Smooth muscle cell (in vitro differentiated cells): ENCODE results near the gene RARRES2. TPM values are rescaled to one million over a fixed set of nuclear protein-coding genes. Genes with fewer than 3 reads are reported as not detected.
"Not testable (repeated sequence)": the region's sequence is repeated elsewhere in the genome, so short reads cannot be mapped to it uniquely, and the experiment has no call there.

Experiments used
- DNase-seq: peaks from one replicate; lab custom pipeline; 2025; ENCODE audit not compliant: unreplicated experiment; lab: John Stamatoyannopoulos, UW
- H2AFZ ChIP-seq: fragments of 200-600 bp; sonication (generic); 2 replicates; pipeline ENCODE4 v1.6.0; 2016; ENCODE audit warnings: antibody characterized with exemption, low read depth, mild to moderate bottlenecking
- H3F3A ChIP-seq: fragments of 200-600 bp; sonication (generic); 2 replicates; pipeline ENCODE4 v1.6.0; 2017; ENCODE audit warnings: antibody characterized with exemption, low read depth
- H3K27ac ChIP-seq: fragments of 200-600 bp; sonication (generic); 2 replicates; pipeline ENCODE4 v1.5.1; 2016; ENCODE audit warnings: low read depth, mild to moderate bottlenecking
- H3K27me3 ChIP-seq: fragments of 200-600 bp; sonication (generic); 2 replicates; pipeline ENCODE4 v1.6.1; 2016; ENCODE audit warnings: low read depth, mild to moderate bottlenecking
- H3K36me3 ChIP-seq: fragments of 200-600 bp; sonication (generic); 2 replicates; pipeline ENCODE4 v1.5.1; 2016; ENCODE audit warnings: low read depth
- H3K4me1 ChIP-seq: fragments of 200-600 bp; sonication (generic); 2 replicates; pipeline ENCODE4 v1.5.1; 2016; ENCODE audit warnings: low read depth
- H3K4me2 ChIP-seq: fragments of 200-600 bp; sonication (generic); 2 replicates; pipeline ENCODE4 v1.6.0; 2016; ENCODE audit warnings: mild to moderate bottlenecking
- H3K4me3 ChIP-seq: fragments of 200-600 bp; sonication (generic); 2 replicates; pipeline ENCODE4 v1.5.1; 2016; ENCODE audit warnings: mild to moderate bottlenecking
- H3K79me2 ChIP-seq: fragments of 200-600 bp; sonication (generic); 2 replicates; pipeline ENCODE4 v1.6.0; 2016; ENCODE audit warnings: low read depth, mild to moderate bottlenecking
- H3K9ac ChIP-seq: fragments of 200-600 bp; sonication (generic); 2 replicates; pipeline ENCODE4 v1.6.0; 2016; ENCODE audit warnings: low read depth
- H3K9me3 ChIP-seq: fragments of 200-600 bp; sonication (generic); replicated peaks from 2 replicates; pipeline ENCODE4 v1.5.1; 2016; ENCODE audit warnings: low read depth
- H4K20me1 ChIP-seq: fragments of 200-600 bp; sonication (generic); 2 replicates; pipeline ENCODE4 v1.6.0; 2016; ENCODE audit warnings: low read depth
- WGBS: methylation state at CpG from one replicate; pipeline ENCODE4 v1.1.7; 2016; ENCODE audit warnings: low lambda C conversion rate; 5-methylcytosine and 5-hydroxymethylcytosine counted together
- polyA plus RNA-seq: library from polyadenylated mRNA; unstranded; fragments of >200 nt; fragmentation: Nextera tagmentation; extraction: Ambion mirVana; gene quantifications from 2 replicates; pipeline ENCODE4 v1.2.1, GENCODE V29; 2016
- total RNA-seq: library from RNA; depleted of rRNA; stranded (reverse); fragments of >200 nt; gene quantifications from 2 replicates; pipeline ENCODE4 v1.2.3, GENCODE V29; 2014

Gene RARRES2
- total and polyA plus RNA-seq, 2 experiments from 2014 or later = 23.6 to 31.8 TPM

GRCh38 chr7:150295614-150296013 lies 45.8 kb downstream of the RARRES2 start:
- H3K4me1 ChIP-seq, H3K4me2 ChIP-seq, H3K27ac ChIP-seq, H3K36me3 ChIP-seq, H4K20me1 ChIP-seq, H3K9me3 ChIP-seq, H3K4me3 ChIP-seq, H3F3A ChIP-seq, H3K27me3 ChIP-seq, H3K79me2 ChIP-seq, DNase-seq, H3K9ac ChIP-seq, H2AFZ ChIP-seq: not testable (repeated sequence)
- WGBS = 63% methylated on average over 3 of the region's 8 CpGs

- not testable (repeated sequence) for H3K4me1 ChIP-seq, H3K9ac ChIP-seq, H2AFZ ChIP-seq, H3K4me3 ChIP-seq, H3K9me3 ChIP-seq, H3K27me3 ChIP-seq, H3K4me2 ChIP-seq, H3K36me3 ChIP-seq, H3K79me2 ChIP-seq, DNase-seq, H4K20me1 ChIP-seq, H3K27ac ChIP-seq, H3F3A ChIP-seq
- 82% methylated on average over 8 of the region's 8 CpGs for WGBS
These were observed 46.4 kb downstream of the RARRES2 start for GRCh38 chr7:150295027-150295426.

DNA sequence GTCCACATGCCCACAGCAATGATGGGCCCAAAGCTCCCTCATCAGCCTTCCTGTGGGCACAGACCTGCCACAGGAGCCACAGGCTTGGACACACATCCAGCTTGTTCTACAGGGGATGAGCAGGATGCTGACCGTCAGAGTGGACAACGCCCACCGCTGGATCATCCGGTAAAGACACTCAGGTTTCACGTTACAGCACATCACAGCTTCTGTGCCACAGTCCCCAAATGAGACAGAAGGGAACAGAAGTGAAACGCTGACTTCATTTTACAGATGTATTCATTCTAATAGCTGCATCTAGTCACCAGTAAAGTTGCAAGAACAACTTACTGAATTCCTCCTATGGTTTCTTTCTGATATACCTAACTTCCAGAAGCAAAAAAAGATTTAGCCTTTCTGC lies 51.1 kb downstream of the RARRES2 start:
- H4K20me1 ChIP-seq, H3K4me2 ChIP-seq, H3K9ac ChIP-seq, H3K79me2 ChIP-seq, H3K4me1 ChIP-seq, H3K9me3 ChIP-seq, H3K27ac ChIP-seq, DNase-seq, H3F3A ChIP-seq, H3K4me3 ChIP-seq, H3K36me3 ChIP-seq, H2AFZ ChIP-seq, H3K27me3 ChIP-seq: not testable (repeated sequence)
- 60% methylated on average over 6 of the region's 6 CpGs for WGBS

- not testable (repeated sequence) for H3K27me3 ChIP-seq, H3K4me2 ChIP-seq, H2AFZ ChIP-seq, H3K36me3 ChIP-seq, H3K4me3 ChIP-seq, H3K9me3 ChIP-seq, H4K20me1 ChIP-seq, H3F3A ChIP-seq, H3K79me2 ChIP-seq, H3K9ac ChIP-seq, DNase-seq, H3K27ac ChIP-seq, H3K4me1 ChIP-seq
- 92% methylated on average over 6 of the region's 6 CpGs for WGBS
These were observed 52.6 kb downstream of the RARRES2 start for GRCh38 chr7:150288816-150289215.

Other genes with a start within 250 kb of the RARRES2 start
- 6.9 and 7.4 TPM in 2 replicates for gene LRRC61, start 18.3 kb downstream of the RARRES2 start, total RNA-seq
- 14.7 and 16.6 TPM in 2 replicates for gene LRRC61, start 18.3 kb downstream of the RARRES2 start, polyA plus RNA-seq
- gene ACTR3C, start 18.1 kb downstream of the RARRES2 start, total RNA-seq = 1.7 and 7.6 TPM in 2 replicates
- gene ACTR3C, start 18.1 kb downstream of the RARRES2 start, polyA plus RNA-seq = 0.89 and 2.4 TPM in 2 replicates
- gene REPIN1, start 27.2 kb upstream of the RARRES2 start, total RNA-seq = 39.4 and 60.9 TPM in 2 replicates
- gene REPIN1, start 27.2 kb upstream of the RARRES2 start, polyA plus RNA-seq = 55.5 and 68.1 TPM in 2 replicates
- 4.7 and 5.9 TPM in 2 replicates for gene ZNF775, start 37.7 kb upstream of the RARRES2 start, total RNA-seq
- 16.8 and 23.8 TPM in 2 replicates for gene ZNF775, start 37.7 kb upstream of the RARRES2 start, polyA plus RNA-seq
- gene GIMAP8, start 109.0 kb upstream of the RARRES2 start, total RNA-seq = not detected in 2 replicates
- not detected in 2 replicates for gene GIMAP8, start 109.0 kb upstream of the RARRES2 start, polyA plus RNA-seq
- gene GIMAP7, start 173.2 kb upstream of the RARRES2 start, total RNA-seq = not detected in 2 replicates
- not detected in 2 replicates for gene GIMAP7, start 173.2 kb upstream of the RARRES2 start, polyA plus RNA-seq
- gene GIMAP4, start 225.8 kb upstream of the RARRES2 start, total RNA-seq = not detected in 2 replicates
- gene GIMAP4, start 225.8 kb upstream of the RARRES2 start, polyA plus RNA-seq = not detected in 2 replicates